HepG2 (cell line): ENCODE data around the gene CACNA1D. TPM values are rescaled to one million over a fixed set of nuclear protein-coding genes. Genes with fewer than 3 reads are reported as not detected.

ENCODE experiments used
- ATAC-seq: fragments of 200-7000 bp; cut with Tn5 transposase; 3 replicates; pipeline ENCODE4 v1.9.1; 2020; ENCODE audit warnings: mild to moderate bottlenecking, moderate library complexity
- BruUV-seq: library from RNA; stranded (reverse); fragments of 400-500 nt; replicated peaks from 2 replicates; lab custom pipeline; 2021; lab: Mats Ljungman, UMichigan
- CTCF ChIA-PET: fragments of 300-600 bp; formaldehyde crosslinking; extraction: SDS; loops from one replicate; lab custom pipeline; 2021; ENCODE audit warnings: low total read pairs, inconsistent platforms, low intra/inter-chr PET ratio; lab: Yijun Ruan, JAX
- POLR2A ChIA-PET: fragments of 350-600 bp; sonication (Branson Sonifier 250); formaldehyde crosslinking; loops from one replicate; lab custom pipeline; 2020; ENCODE audit warnings: antibody characterized with exemption, inconsistent platforms; lab: Yijun Ruan, JAX
- DNase-seq: peaks from one replicate; pipeline ENCODE4 v3.0.0-alpha.2; 2015; ENCODE audit warnings: low spot score
- FAIRE-seq: peaks from 3 replicates; lab custom pipeline; 2011; peaks lifted over from hg19 to GRCh38; lab: Jason Lieb, UNC
- H2AFZ ChIP-seq: one replicate; pipeline ENCODE4 v1.6.1; 2011; ENCODE audit warnings: low read length, inconsistent platforms
- H3K27ac ChIP-seq: fragments of 300-600 bp; 3 replicates; pipeline ENCODE4 v1.8.0; 2011; ENCODE audit warnings: mixed run types, mild to moderate bottlenecking, mixed read lengths, low read length, inconsistent platforms; ENCODE audit not compliant: insufficient read depth; ENCODE audit errors: extremely low read length
- H3K27me3 ChIP-seq, 2 experiments: fragments of 200-600 bp in 1 of 2; 2 replicates in 1 of 2; 3 replicates in 1 of 2; pipeline versions ENCODE4 v1.6.0 to v1.8.0; 2011; ENCODE audit warnings: low read length in 2 of 2, mild to moderate bottlenecking in 2 of 2, moderate library complexity in 2 of 2, inconsistent platforms in 1 of 2; ENCODE audit not compliant: insufficient read depth in 2 of 2, control insufficient read depth in 1 of 2
- H3K36me3 ChIP-seq, 2 experiments: fragments of 200-600 bp in 1 of 2; replicated peaks in 1 of 2; 2 replicates in 1 of 2; 3 replicates in 1 of 2; pipeline versions ENCODE4 v1.5.1 to v1.8.0; 2011; ENCODE audit warnings: low read length in 2 of 2, inconsistent platforms in 1 of 2; ENCODE audit not compliant: insufficient read depth in 2 of 2, control insufficient read depth in 1 of 2
- H3K4me1 ChIP-seq: 2 replicates; pipeline ENCODE4 v1.5.1; 2012; ENCODE audit warnings: low read length, inconsistent platforms; ENCODE audit not compliant: insufficient read depth
- H3K4me2 ChIP-seq: 2 replicates; pipeline ENCODE4 v1.6.0; 2011; ENCODE audit warnings: low read depth, low read length, inconsistent platforms
- H3K4me3 ChIP-seq, 3 experiments: fragments of 200-600 bp in 1 of 3; sonication (generic), shearing (Covaris generic) in 1 of 3; replicated peaks in 1 of 3; 2 replicates each; pipeline ENCODE4 v1.5.1; 2011 to 2016; ENCODE audit warnings: low read length in 3 of 3, inconsistent platforms in 2 of 3, low read depth in 2 of 3, mild to moderate bottlenecking in 2 of 3, control low read depth in 1 of 3, mixed read lengths in 1 of 3; ENCODE audit not compliant: insufficient read depth in 1 of 3
- H3K79me2 ChIP-seq: one replicate; pipeline ENCODE4 v1.6.1; 2011; ENCODE audit warnings: low read length, inconsistent platforms; ENCODE audit not compliant: insufficient read depth
- H3K9ac ChIP-seq: 2 replicates; pipeline ENCODE4 v1.6.0; 2011; ENCODE audit warnings: mild to moderate bottlenecking, low read depth, low read length, inconsistent platforms; ENCODE audit not compliant: insufficient read depth
- H3K9me3 ChIP-seq: 2 replicates; pipeline ENCODE4 v1.5.1; 2012; ENCODE audit warnings: mild to moderate bottlenecking, low read length
- H4K20me1 ChIP-seq: 2 replicates; pipeline ENCODE4 v1.6.0; 2011; ENCODE audit warnings: inconsistent platforms, mild to moderate bottlenecking, low read length, moderate library complexity; ENCODE audit not compliant: insufficient read depth
- ATF7-NPFF ChIP-seq: sonication (generic); formaldehyde crosslinking; IDR thresholded peaks from 2 replicates; pipeline ENCODE4 v1.8.1; 2023; ENCODE audit warnings: mild to moderate bottlenecking, low read depth, missing genetic modification reagents, moderate library complexity
- BCL3 ChIP-seq: sonication (generic); formaldehyde crosslinking; IDR thresholded peaks from 2 replicates; pipeline ENCODE4 v1.5.1; 2020; ENCODE audit warnings: mild to moderate bottlenecking, missing genetic modification reagents, moderate library complexity
- HMG20A ChIP-seq: IDR thresholded peaks from 2 replicates; pipeline ENCODE4 v1.6.1; 2016; ENCODE audit warnings: borderline replicate concordance
- PLSCR1 ChIP-seq: sonication (generic); formaldehyde crosslinking; IDR thresholded peaks from 2 replicates; pipeline ENCODE4 v1.5.0; 2020; ENCODE audit warnings: missing genetic modification reagents, mild to moderate bottlenecking, borderline replicate concordance
- SIN3B ChIP-seq: fragments of 150-350 bp; IDR thresholded peaks from 2 replicates; pipeline ENCODE4 v1.6.1; 2014; ENCODE audit warnings: low read length
- TEAD3 ChIP-seq: optimal IDR thresholded peaks from 2 replicates; pipeline ENCODE3; 2016; ENCODE audit warnings: borderline replicate concordance
- TSC22D2 ChIP-seq: sonication (generic); formaldehyde crosslinking; IDR thresholded peaks from 2 replicates; pipeline ENCODE4 v1.5.1; 2020; ENCODE audit warnings: missing genetic modification reagents, mild to moderate bottlenecking, borderline replicate concordance
- YEATS2 ChIP-seq: sonication (generic); formaldehyde crosslinking; IDR thresholded peaks from 2 replicates; pipeline ENCODE4 v1.4.0; 2020; ENCODE audit warnings: missing genetic modification reagents, borderline replicate concordance
- ZBTB42 ChIP-seq: sonication (generic); formaldehyde crosslinking; IDR thresholded peaks from 2 replicates; pipeline ENCODE4 v1.5.0; 2020; ENCODE audit warnings: mild to moderate bottlenecking, missing genetic modification reagents
- ZNF253 ChIP-seq: sonication (generic); formaldehyde crosslinking; IDR thresholded peaks from 2 replicates; pipeline ENCODE4 v1.8.0; 2022; ENCODE audit warnings: mild to moderate bottlenecking, missing genetic modification reagents, borderline replicate concordance
- ZNF33A ChIP-seq: sonication (generic); formaldehyde crosslinking; IDR thresholded peaks from 2 replicates; pipeline ENCODE4 v1.5.1; 2020; ENCODE audit warnings: missing genetic modification reagents, mild to moderate bottlenecking, moderate library complexity, borderline replicate concordance
- ZNF501 ChIP-seq: sonication (generic); formaldehyde crosslinking; IDR thresholded peaks from 2 replicates; pipeline ENCODE4 v1.5.1; 2020; ENCODE audit warnings: mild to moderate bottlenecking, moderate library complexity, missing genetic modification reagents
- ZNF614 ChIP-seq: IDR thresholded peaks from 2 replicates; pipeline ENCODE4 v1.6.1; 2018; ENCODE audit warnings: missing biosample characterization, missing genetic modification reagents, inconsistent platforms, borderline replicate concordance
- ZNF790 ChIP-seq: sonication (generic); formaldehyde crosslinking; IDR thresholded peaks from 2 replicates; pipeline ENCODE4 v1.8.0; 2022; ENCODE audit warnings: missing genetic modification reagents, mild to moderate bottlenecking, borderline replicate concordance
- WGBS: methylation state at CpG from one replicate; pipeline ENCODE4 v1.1.6; 2017; ENCODE audit warnings: low lambda C conversion rate; 5-methylcytosine and 5-hydroxymethylcytosine counted together
- in situ Hi-C: cut with HindIII; loops from 2 replicates; pipeline ENCODE4 v1.10.0; 2017; ENCODE audit warnings: low pct_unique_long_range_greater_than_20kb; ENCODE audit not compliant: extremely low pct_ligation_motif_present
- intact Hi-C: fragments of 100-400 bp; cut with micrococcal nuclease; formaldehyde crosslinking; loops from one replicate; pipeline ENCODE4 v1.10.0; 2022; ENCODE audit not compliant: unreplicated experiment
- polyA plus RNA-seq, 8 experiments: library from polyadenylated mRNA; depleted of rRNA in 3 of 8; stranded (reverse) in 7 of 8; unstranded in 1 of 8; fragments of >200 nt; fragmentation: Illumina TruSeq in 4 of 8; extraction: Trizol in 4 of 8; gene quantifications; 2 replicates each; pipeline versions ENCODE4 v1.2.1 to v1.2.3, GENCODE V29; 2011 to 2016; ENCODE audit warnings: low read depth in 4 of 8, missing spikeins in 1 of 8, mixed read lengths in 1 of 8; ENCODE audit not compliant: insufficient read depth in 1 of 8
- total RNA-seq, 5 experiments: library from RNA; depleted of rRNA; stranded (reverse); fragments of >200 nt; fragmentation: Illumina TruSeq; extraction: Trizol; gene quantifications; 2 replicates each; pipeline ENCODE4 v1.2.3, GENCODE V29; 2016; ENCODE audit warnings: low read depth in 1 of 5

The CACNA1D gene
- total and polyA plus RNA-seq, 2 of the 13 experiments (the other 11 are each of a cell fraction or from before 2014, with no cell fraction given): 0.26 to 0.38 TPM

- H4K20me1 ChIP-seq: peaks cover 46% of the 10 kb centered on the region
- peaks cover 44 to 77% of the 10 kb centered on the region in 2 experiments for H3K36me3 ChIP-seq
- no peak overlapping the region for H3K4me3 ChIP-seq
- no peak overlapping the region for H3K27ac ChIP-seq
- no peak for ATAC-seq
- no peak overlapping the region for H2AFZ ChIP-seq
- no peak overlapping the region for H3K4me2 ChIP-seq
- peaks cover 92% of the 10 kb centered on the region for H3K79me2 ChIP-seq
- no peak overlapping the region for H3K9ac ChIP-seq
- CTCF ChIA-PET: no interaction called here
- in situ Hi-C loops: no loop called here
- H3K27me3 ChIP-seq: no peaks in the 10 kb centered on the region
- no peak for FAIRE-seq
- peaks cover 89% of the 10 kb centered on the region for H3K4me1 ChIP-seq
- no peaks in the 10 kb centered on the region for H3K9me3 ChIP-seq
- no peak for DNase-seq
- POLR2A ChIA-PET: interaction anchor here (9.0 kb wide), 1 partner anchor 8 kb away, joined by 71 read pairs; no protein-coding TSS in a partner anchor
- intact Hi-C loops: no loop called here
- WGBS: 86% methylated on average over 1 of the region's 1 CpG
- TF ChIP-seq HMG20A (CRISPR knock-in tag): no peak
- no peak for TF ChIP-seq ATF7-NPFF
- no peak for TF ChIP-seq PLSCR1
- BruUV-seq: no TSS peak
These were observed 340.8 kb downstream of the CACNA1D start for GRCh38 chr3:53835257-53835656.

- Histone ChIP-seq H4K20me1 (peaks cover 36% of the 10 kb centered on the region), H3K4me1 (peaks cover 90% of the 10 kb centered on the region), H3K36me3 (peaks cover 39 to 72% of the 10 kb centered on the region in 2 experiments), H3K27ac (no peak overlapping the region), H2AFZ (no peak overlapping the region), H3K9me3 (no peaks in the 10 kb centered on the region), H3K27me3 (no peaks in the 10 kb centered on the region), H3K4me3 (no peak overlapping the region), H3K9ac (no peak overlapping the region), H3K4me2 (no peak overlapping the region), H3K79me2 (peaks cover 92% of the 10 kb centered on the region)
- ChIA-PET POLR2A (interaction anchor here (1.5 to 2.1 kb wide), 2 partner anchors 9 to 19 kb away, joined by 6 to 7 read pairs; no protein-coding TSS in a partner anchor), CTCF (no interaction called here)
- in situ Hi-C loops (no loop called here), intact Hi-C loops (no loop called here)
- no TSS peak for BruUV-seq
- FAIRE-seq (no peak), DNase-seq (no peak), ATAC-seq (peak; percentile 4; the same call in 1 of the 3 replicates)
- 97% methylated on average over 5 of the region's 9 CpGs for WGBS
- TF ChIP-seq TSC22D2 (CRISPR knock-in tag) (no peak), ZNF501 (no peak), ZNF614 (no peak), ZBTB42 (CRISPR knock-in tag) (no peak), ZNF790 (no peak), BCL3 (CRISPR knock-in tag) (0 out of 2 replicates have a peak, but pooled peaks have one; percentile 20), SIN3B (no peak), YEATS2 (CRISPR knock-in tag) (no peak), ZNF253 (CRISPR knock-in tag) (0 out of 2 replicates have a peak, but pooled peaks have one; percentile 51), TEAD3 (peak; percentile 23), ZNF33A (CRISPR knock-in tag) (no peak)
These were observed 341.9 kb downstream of the CACNA1D start for GRCh38 chr3:53836084-53836872.
